ENCODE results near the gene RIPK1. TPM values are rescaled to one million over a fixed set of nuclear protein-coding genes. Genes with fewer than 3 reads are reported as not detected.

The RIPK1 gene
- total and polyA plus RNA-seq, 10 of the 15 experiments (the other 5 are each of a cell fraction or from before 2014, with no cell fraction given) = 1.6 to 11.2 (median 6.3) TPM

GRCh38 chr6:3102875-3103274 is 34.6 kb downstream of the RIPK1 start:
- 95% methylated on average over 3 of the region's 3 CpGs for WGBS (ENCODE audit: insufficient coverage, insufficient replicate concordance, low lambda C conversion rate, missing lambda C conversion rate)
- POLR2A ChIA-PET = no interaction called here
- TF ChIP-seq ATF2 (IDR thresholded peaks at IDR 0.05; ENCODE audit: low read length) (no peak), CBX5 (IDR thresholded peaks at IDR 0.05; ENCODE audit: low read depth) (no peak), MTA2 (IDR thresholded peaks at IDR 0.05; ENCODE audit: low read depth) (no peak), NFYB (IDR thresholded peaks at IDR 0.05; ENCODE audit: insufficient read depth, low read depth, low read length) (no peak), ZBTB11 (CRISPR knock-in tag; IDR thresholded peaks at IDR 0.05) (no peak), MEF2A (IDR thresholded peaks at IDR 0.05; ENCODE audit: insufficient read depth, low read depth, low read length) (no peak), MEF2B (IDR thresholded peaks at IDR 0.05; ENCODE audit: partially characterized antibody, poor library complexity, severe bottlenecking) (no peak)
- TF ChIP-seq, protein P1, sequence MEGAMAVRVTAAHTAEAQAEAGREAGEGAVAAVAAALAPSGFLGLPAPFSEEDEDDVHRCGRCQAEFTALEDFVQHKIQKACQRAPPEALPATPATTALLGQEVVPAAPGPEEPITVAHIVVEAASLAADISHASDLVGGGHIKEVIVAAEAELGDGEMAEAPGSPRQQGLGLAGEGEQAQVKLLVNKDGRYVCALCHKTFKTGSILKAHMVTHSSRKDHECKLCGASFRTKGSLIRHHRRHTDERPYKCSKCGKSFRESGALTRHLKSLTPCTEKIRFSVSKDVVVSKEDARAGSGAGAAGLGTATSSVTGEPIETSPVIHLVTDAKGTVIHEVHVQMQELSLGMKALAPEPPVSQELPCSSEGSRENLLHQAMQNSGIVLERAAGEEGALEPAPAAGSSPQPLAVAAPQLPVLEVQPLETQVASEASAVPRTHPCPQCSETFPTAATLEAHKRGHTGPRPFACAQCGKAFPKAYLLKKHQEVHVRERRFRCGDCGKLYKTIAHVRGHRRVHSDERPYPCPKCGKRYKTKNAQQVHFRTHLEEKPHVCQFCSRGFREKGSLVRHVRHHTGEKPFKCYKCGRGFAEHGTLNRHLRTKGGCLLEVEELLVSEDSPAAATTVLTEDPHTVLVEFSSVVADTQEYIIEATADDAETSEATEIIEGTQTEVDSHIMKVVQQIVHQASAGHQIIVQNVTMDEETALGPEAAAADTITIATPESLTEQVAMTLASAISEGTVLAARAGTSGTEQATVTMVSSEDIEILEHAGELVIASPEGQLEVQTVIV (IDR thresholded peaks at IDR 0.05; ENCODE audit: borderline replicate concordance, partially characterized antibody) = no peak
- TF ChIP-seq, protein P2, sequence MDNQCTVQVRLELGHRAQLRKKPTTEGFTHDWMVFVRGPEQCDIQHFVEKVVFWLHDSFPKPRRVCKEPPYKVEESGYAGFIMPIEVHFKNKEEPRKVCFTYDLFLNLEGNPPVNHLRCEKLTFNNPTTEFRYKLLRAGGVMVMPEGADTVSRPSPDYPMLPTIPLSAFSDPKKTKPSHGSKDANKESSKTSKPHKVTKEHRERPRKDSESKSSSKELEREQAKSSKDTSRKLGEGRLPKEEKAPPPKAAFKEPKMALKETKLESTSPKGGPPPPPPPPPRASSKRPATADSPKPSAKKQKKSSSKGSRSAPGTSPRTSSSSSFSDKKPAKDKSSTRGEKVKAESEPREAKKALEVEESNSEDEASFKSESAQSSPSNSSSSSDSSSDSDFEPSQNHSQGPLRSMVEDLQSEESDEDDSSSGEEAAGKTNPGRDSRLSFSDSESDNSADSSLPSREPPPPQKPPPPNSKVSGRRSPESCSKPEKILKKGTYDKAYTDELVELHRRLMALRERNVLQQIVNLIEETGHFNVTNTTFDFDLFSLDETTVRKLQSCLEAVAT (IDR thresholded peaks at IDR 0.05) = no peak
- TF ChIP-seq, protein P3, sequence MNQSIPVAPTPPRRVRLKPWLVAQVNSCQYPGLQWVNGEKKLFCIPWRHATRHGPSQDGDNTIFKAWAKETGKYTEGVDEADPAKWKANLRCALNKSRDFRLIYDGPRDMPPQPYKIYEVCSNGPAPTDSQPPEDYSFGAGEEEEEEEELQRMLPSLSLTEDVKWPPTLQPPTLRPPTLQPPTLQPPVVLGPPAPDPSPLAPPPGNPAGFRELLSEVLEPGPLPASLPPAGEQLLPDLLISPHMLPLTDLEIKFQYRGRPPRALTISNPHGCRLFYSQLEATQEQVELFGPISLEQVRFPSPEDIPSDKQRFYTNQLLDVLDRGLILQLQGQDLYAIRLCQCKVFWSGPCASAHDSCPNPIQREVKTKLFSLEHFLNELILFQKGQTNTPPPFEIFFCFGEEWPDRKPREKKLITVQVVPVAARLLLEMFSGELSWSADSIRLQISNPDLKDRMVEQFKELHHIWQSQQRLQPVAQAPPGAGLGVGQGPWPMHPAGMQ (IDR thresholded peaks at IDR 0.05; ENCODE audit: borderline replicate concordance) = no peak
- in situ Hi-C loops (cut with MboI) (no loop called here), intact Hi-C loops (cut with micrococcal nuclease; ENCODE audit: unreplicated experiment) (no loop called here)
- H3K9ac ChIP-seq (ENCODE audit: control insufficient read depth, insufficient read depth, low read length) = no peak overlapping the region
- no peaks in the 10 kb centered on the region for H3K4me1 ChIP-seq (ENCODE audit: control insufficient read depth, insufficient read depth, low read length)
- FAIRE-seq (no peak), DNase-seq (ENCODE audit: low read depth, low spot score) (no peak), ATAC-seq (no peak)
- H4K20me1 ChIP-seq (ENCODE audit: control insufficient read depth, insufficient read depth) = no peaks in the 10 kb centered on the region
- RAD21 ChIA-PET (ENCODE audit: unreplicated experiment) = no interaction called here
- H3K79me2 ChIP-seq (ENCODE audit: control insufficient read depth, insufficient read depth, low read length) = no peaks in the 10 kb centered on the region
- no TSS peak for BruUV-seq (replicated peaks)
- H3K27ac ChIP-seq (ENCODE audit: control insufficient read depth, insufficient read depth) = no peak overlapping the region
- H2AFZ ChIP-seq (ENCODE audit: control insufficient read depth, low read depth, low read length) = no peak overlapping the region
- no peak overlapping the region for H3K4me2 ChIP-seq (ENCODE audit: control insufficient read depth, insufficient read depth)
- H3K27me3 ChIP-seq (replicated peaks in 1 of 2; ENCODE audit: control insufficient read depth in 2 of 2, insufficient read depth in 2 of 2, low read length in 1 of 2) = no peaks in the 10 kb centered on the region
- CTCF ChIA-PET = interaction anchor here (0.8 kb wide), 1 partner anchor 24 kb away, joined by 3 read pairs; no protein-coding TSS in a partner anchor
- peaks cover 4% of the 10 kb centered on the region in 2 experiments; a peak in 3 of 4 replicates for H3K36me3 ChIP-seq (ENCODE audit: control insufficient read depth in 2 of 2, insufficient read depth in 2 of 2, low read length in 1 of 2)
- no peak overlapping the region for H3K4me3 ChIP-seq
- SMC1A ChIA-PET (ENCODE audit: uncharacterized antibody, unreplicated experiment) = interaction anchor here (0.6 to 0.7 kb wide), 2 partner anchors 13 to 271 kb away, joined by 3 read pairs; no protein-coding TSS in a partner anchor
- H3K9me3 ChIP-seq (replicated peaks; ENCODE audit: control insufficient read depth, insufficient read depth, low read length) = no peaks in the 10 kb centered on the region

Measured in GM12878 (cell line).